ENCODE data around the gene AGPAT4.
"Not testable (repeated sequence)": the region's sequence is repeated elsewhere in the genome, so short reads cannot be mapped to it uniquely, and the experiment has no call there.

The AGPAT4 gene

DNA sequence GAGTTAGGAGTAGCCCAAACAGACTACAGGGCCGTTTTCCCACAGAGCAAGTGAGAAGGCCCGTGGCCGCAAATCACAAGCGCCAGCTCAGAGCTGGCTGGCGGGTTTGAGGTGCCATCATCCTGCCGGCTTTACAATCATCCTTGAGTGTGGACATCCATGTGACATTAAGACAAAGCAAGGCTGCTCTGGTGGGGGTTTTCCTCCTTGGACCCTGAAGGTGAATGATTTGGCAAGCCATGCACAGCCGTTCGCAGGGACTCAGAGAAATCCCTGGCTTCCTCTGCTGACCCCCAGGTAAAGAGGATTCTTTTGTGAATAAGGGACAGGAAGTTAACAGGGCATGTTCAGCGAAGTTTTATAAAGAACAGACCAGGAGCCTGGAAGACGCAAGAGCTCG lies 137.2 kb downstream of the AGPAT4 start:
- no peak for FAIRE-seq

GRCh38 chr6:161135695-161136591 lies 137.9 kb downstream of the AGPAT4 start:
- FAIRE-seq = no peak

DNA sequence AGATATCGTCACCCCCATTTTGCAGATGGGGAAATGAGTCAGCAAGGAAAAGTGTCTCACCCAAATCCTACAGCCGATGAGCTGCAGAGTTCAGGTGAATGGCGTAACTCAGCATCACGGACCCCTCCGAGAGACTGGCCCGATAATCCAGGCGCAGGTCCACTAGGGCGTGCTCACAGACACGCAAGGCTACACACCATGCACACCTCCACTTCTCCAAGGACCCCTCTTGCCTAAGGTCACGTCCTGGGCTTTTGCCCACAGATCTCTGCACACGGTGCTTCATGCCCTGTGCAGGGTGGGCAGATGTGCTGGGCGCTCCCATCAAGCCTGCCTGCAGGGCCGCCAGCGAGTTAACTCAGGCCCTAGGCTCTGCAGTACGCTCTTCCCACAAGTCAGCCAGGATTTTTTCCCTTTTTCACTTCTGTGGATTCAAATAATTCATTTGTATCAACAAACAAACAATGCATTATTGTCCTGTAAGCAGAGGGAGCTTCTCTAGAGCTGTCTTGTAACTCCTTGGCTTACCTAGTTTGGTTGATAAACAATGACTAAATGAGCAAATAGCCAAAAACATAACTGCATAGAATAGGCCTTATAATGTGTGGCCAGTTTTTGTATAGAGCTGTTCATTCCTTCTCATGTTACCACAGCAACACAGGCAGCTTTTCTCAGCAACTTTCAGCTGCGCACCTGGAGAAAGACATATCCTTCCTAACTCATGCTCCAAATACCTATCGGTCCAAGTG lies 139.1 kb downstream of the AGPAT4 start:
- FAIRE-seq = no peak

- FAIRE-seq = no peak
Measured at GRCh38 chr6:161133963-161134362, 139.9 kb downstream of the AGPAT4 start.

- no peak for FAIRE-seq
Measured at GRCh38 chr6:161132384-161132783, 141.5 kb downstream of the AGPAT4 start.

DNA sequence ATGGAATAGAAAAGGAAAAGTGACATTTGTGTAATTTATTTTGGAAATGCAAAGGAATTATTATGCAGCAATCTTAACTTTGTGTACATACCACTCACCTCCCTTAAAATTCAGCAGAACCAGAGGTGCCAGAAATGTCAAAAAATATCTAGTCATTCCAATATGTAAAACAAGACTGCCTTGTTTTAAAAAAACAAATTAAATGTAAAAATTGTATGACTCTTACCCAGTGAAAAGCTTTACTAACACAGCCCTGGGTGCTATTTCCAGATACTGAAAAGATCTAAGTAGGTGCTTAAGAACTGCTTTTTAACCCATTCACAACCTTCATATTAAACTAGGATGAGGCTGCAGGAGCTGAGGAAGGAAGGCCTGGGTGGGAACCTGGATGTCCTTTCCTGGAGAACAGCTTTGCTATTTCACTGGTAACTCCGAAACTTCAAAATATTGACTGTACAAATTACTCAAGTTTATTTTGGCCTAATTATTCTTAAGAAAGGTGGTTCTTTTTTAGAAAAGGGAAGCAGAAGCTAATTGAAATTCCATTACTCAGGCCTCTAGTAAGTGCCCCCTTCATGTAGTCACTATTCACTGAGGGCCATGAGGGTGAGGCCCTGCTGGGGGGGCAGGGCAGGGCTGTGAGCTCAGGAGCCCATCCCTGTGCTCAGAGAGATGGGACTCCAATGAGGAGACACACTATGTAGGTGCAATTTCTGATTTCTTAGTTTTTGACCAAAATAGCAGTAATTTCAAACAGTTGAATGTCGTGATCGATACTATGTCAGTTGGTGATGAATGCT lies 142.7 kb downstream of the AGPAT4 start:
- no peak for FAIRE-seq

- FAIRE-seq = no peak
Measured at GRCh38 chr6:161130541-161130940, 143.3 kb downstream of the AGPAT4 start.

DNA sequence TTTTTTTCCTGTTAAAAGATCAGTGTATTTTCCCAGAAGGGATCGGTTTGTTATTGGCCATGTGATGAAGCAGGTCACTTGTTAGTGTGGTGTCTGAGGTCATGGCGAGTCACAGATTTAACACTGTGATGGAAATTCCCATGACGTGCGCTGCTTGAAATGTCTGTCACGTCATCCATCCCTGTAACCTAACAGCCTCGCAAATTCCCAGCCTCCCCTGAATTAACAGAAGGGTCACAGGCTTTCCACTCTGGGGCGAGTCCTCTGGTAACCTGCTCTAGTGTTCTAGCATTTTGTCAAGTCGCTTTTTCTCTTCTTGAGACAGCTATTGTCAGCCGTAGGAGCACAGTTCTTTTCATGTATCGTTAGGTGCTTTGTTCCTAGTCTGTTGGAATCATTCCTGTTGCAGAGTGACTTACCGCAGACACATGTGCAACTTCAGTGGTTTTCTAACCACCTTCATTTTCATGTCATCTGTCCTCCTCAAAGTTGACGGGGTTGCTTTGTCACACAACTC lies 145.1 kb downstream of the AGPAT4 start:
- FAIRE-seq = no peak

- no peak for FAIRE-seq
Measured at GRCh38 chr6:161128230-161128629, 145.6 kb downstream of the AGPAT4 start.

GRCh38 chr6:161127071-161127740 lies 146.7 kb downstream of the AGPAT4 start:
- FAIRE-seq = no peak

GRCh38 chr6:161125591-161125990 lies 148.3 kb downstream of the AGPAT4 start:
- FAIRE-seq = no peak

DNA sequence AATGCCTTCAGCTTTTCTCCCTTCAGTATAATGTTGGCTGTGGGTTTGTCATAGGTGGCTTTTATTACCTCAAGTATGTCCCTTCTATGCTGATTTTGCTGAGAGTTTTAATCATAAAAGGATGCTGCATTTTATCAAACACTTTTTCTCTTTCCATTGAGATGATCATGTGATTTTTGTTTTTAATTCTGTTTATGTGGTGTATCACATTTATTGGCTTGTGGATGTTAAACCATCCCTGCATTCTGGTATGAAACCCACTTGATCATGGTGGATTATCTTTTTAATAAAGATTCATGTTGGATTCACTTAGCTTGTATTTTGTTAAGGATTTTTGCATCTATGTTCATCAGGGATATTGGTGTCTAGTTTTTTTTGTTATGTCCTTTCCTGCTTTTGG lies 150.5 kb downstream of the AGPAT4 start:
- FAIRE-seq = not testable (repeated sequence)

DNA sequence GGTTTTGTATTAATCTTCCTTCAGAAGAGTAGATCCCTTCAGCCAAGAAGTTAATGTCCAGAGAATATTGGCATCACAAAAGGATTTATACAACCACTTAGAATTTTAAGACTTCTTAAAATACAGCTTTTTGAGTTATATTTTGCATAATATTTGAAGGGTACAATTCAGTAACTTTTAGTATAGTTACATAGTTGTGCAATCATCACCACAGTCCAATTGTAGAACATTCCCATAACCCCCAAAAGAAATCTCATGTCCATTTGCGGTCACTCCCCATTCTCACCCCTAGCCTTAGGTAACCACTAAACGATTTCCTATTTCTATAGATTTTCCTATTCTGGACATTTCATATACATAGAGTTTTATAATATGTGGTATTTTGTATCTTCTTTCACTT lies 155.9 kb downstream of the AGPAT4 start:
- no peak for FAIRE-seq

DNA sequence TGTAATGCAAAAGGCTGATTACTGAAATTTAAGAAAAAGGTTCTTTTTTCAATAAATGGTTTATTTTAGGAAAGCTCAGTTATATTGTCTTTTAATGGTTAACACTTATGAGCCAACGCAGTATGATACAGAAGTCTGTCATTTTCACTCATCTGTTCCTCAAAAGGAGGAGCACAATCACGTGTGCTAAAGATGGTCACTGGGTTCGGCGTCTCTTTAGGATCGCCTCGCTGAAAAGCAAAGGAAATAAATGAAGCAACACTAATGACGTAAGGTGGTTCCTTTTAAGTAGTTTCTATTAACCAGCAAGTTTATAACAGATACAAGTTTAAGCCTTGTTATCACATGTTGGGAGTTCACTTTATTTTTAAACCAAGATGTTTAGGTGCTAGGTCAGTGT lies 156.6 kb downstream of the AGPAT4 start:
- FAIRE-seq = no peak

DNA sequence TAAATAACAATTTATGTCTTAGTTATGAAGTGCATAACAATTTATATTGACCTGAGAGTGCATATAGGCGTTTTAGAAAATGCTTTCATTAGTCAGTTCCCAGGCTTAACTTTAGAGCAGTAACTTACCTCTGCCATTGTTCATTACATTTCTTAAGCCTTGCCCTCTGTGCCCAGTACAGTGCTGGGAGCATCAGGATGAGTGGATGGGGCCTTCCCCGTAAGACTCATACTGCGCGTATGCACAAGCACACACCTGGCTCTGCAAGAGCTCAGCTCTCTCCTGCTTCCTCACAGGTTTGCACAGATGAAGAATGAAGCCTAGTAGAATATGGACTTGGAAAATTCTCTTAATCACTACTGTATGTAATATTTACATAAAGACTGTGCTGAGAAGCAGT lies 157.3 kb downstream of the AGPAT4 start:
- no peak for FAIRE-seq

DNA sequence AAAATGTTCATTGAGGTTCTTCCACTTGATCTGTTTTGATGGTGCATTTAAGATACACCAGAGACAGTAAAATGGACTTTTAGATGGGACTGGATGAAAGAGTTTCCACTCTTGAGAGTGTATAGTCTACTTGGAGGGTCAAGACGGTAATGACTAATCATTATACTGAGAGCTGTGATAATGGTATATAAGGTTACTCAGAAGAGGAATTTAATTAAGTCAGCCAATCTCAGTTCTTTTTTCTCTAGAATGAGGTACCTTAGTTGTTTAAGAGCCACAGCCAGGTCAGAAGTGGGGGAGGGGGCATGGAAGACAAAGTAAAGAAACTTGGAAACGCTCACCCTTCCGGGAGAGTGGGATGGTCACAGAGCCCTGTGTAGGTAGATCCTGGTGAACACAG lies 158.4 kb downstream of the AGPAT4 start:
- no peak for FAIRE-seq

DNA sequence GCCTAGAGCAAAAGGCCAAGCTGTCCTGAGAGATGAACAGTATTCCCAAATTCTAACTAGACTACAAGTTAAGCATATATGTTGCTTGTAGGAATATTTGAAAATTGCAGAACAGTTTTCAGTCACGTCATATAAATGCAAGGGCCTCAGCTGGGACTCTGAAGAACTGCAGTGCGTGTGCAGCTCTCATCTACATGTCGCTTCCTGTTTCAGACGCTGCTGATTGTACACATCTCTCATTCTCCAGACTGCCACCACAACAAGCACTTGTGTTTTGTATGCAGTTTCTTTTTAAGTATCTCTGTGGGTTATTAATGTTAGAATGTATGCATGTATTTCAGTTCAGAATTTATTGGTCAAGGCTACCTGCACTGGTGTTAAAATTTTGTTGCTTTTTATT lies 162.6 kb downstream of the AGPAT4 start:
- no peak for FAIRE-seq

- FAIRE-seq = no peak
Measured at GRCh38 chr6:161110028-161110779, 163.7 kb downstream of the AGPAT4 start.

DNA sequence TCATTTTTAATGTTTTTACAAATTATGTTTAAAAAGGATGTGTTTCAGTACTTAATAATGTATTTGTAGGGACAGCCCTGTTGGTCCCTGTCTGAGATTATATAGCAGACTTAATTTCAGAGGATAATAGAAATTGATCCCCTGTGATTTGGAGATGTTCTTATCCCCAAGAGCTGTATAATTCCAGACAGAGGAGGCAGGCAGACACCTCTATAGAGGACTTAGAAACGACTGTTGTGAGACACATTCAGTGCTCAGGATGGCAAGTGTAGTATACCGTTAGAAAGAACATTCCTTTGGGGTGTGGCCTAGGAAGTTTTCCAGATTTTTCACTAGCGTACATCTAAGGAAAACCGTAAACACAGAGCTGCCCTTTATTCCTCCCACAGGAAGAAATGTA lies 164.5 kb downstream of the AGPAT4 start:
- no peak for FAIRE-seq

GRCh38 chr6:161108916-161109315 lies 164.9 kb downstream of the AGPAT4 start:
- FAIRE-seq = no peak

Measured in endometrium (tissue), 2 donors.